Activated naive CD8-positive, alpha-beta T cell treated with anti-CD3 and anti-CD28 coated beads, Interleukin-2, amount 50 U/mL, for 16 hours (primary cell): ENCODE measurements around the gene RAB39B.
"Not testable (repeated sequence)": the region's sequence is repeated elsewhere in the genome, so short reads cannot be mapped to it uniquely, and the experiment has no call there.

Source experiments
- DNase-seq: peaks from one replicate; pipeline ENCODE4 v3.0.0-alpha.2; 2020; ENCODE audit warnings: low read depth, low spot score

The RAB39B gene

GRCh38 chrX:155263854-155264628 lies at the start of gene RAB39B:
Gene RAB39B (minus strand): TSS chrX:155264491. CDS start chrX:155264288, 203 bp downstream.
- peak; percentile 35 for DNase-seq

- DNase-seq, result no peak
These were observed 49.5 kb upstream of the RAB39B start for GRCh38 chrX:155313766-155314165.

DNA sequence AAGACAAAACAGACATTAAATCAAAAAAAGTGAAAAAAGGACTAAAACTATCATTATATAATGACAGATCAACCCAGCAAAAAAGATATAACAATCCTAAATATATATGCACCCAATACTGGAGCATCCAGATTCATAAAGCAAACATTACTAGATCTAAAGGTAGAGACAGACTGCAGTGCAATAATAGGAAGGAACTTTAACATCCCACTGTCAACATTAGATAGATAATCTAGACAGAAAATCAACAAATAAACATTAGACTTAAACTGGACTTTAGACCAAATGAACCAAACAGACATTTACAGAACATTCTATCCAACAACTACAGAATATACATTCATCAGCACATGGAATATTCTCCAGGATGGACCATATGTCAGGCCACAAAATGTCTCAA lies 29.5 kb upstream of the RAB39B start:
- no peak for DNase-seq

DNA sequence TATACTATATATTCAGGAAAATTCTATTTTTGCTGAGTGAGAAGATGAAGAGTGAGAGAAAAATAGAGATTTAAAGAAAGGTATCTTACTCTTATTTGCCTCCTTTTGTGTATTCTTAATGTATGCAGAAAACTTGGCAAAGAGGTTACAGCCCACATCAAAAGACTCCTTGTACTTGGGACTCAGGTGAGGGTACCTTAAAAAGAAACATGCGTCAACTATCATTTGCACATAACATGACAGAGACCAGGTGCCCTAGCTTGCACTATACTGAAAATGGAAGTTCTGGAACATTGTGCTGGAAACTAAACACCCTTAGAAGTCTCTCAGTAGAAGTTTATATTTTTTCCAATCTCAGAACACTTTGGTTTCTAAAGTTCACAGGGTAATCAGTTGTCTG lies 15.6 kb upstream of the RAB39B start:
- DNase-seq, result no peak

DNA sequence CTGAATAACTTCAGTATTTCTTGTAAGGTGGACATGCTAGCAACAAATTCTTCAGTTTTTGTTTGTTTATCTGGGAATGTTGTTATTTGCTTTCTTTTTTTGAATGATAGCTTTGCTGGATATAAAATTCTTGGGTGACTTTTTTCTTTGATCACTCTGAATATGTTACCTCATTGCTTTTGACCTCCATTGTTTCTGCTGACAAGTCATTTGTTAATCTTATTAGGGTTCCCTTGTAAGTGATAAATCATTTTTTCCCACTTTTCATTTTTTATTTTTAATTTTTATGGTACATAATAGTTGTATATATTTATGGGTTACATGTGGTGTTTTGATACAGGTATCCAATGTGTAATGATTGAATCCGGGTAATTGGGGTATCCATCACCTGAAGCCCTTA lies 6.7 kb upstream of the RAB39B start:
- DNase-seq, result no peak

DNA sequence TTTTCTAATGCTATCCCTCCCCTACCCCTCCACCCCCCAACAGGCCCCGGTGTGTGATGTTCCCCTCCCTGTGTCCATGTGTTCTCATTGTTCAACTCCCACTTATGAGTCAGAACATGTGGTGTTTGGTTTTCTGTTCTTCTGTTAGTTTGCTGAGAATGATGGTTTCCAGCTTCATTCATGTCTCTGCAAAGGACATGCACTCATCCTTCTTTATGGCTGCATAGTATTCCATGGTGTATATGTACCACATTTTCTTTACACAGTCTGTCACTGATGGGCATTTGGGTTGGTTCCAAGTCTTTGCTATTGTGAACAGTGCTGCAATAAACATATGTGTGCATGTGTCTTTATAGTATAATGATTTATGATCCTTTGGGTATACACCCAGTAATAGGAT lies 3.7 kb upstream of the RAB39B start:
- DNase-seq, result not testable (repeated sequence)

GRCh38 chrX:155266439-155266838 lies 2.1 kb upstream of the RAB39B start:
- no peak for DNase-seq

DNA sequence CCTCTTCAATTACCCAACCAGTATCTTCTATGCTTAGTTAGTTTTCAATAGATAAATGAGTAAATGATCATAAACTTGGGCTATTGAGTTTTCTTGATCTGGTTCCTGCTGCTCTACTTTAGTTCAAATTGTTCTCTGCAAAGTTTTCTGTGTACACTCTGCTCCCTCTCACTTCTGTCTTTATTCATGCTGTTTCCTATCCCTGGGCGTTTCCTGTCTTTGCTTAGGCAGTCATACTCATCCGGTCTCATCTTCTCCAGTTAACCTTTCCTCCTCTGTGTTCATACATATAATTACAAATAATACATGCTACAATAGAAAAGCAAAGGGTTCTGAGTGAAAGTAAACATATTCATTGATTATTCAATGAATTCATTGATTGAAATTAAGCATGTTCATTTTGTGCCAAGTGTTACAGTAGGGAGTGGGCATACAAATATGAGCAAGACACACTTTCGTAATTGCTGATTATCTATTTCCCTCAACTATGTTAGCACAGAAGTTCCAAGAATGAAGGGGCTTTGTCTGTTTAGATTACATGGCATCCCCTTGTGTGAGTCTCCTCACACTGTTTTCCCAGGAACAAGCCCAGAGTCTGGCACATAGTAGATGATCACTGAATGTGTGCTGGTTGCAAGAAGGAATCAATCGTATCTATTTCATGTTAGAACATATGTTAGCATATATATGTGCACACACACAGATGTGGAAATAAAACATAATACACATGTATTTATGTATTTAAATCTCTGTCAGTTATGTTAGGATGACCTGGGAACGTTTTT lies 1.1 kb downstream of the RAB39B start:
- no peak for DNase-seq

DNA sequence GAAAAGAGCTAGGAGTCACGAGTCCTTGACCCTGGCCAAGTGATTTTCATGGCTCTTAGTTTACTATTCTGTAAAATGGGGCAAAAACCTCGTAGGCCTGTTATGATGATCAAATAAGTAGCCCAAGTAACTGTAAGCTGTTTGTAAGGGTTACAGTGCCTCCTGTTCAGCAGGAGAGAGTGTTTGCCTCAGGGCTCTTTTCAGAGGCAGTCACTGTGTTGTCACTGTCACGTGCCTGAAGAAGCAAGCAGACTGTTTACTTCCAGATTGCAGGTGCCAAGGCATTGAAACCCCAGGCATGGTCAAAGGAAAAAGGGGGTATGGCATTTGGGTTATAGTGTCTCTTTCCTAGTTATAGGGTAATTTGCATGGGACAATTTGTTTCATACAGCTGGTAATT lies 4.5 kb downstream of the RAB39B start:
- no peak for DNase-seq

DNA sequence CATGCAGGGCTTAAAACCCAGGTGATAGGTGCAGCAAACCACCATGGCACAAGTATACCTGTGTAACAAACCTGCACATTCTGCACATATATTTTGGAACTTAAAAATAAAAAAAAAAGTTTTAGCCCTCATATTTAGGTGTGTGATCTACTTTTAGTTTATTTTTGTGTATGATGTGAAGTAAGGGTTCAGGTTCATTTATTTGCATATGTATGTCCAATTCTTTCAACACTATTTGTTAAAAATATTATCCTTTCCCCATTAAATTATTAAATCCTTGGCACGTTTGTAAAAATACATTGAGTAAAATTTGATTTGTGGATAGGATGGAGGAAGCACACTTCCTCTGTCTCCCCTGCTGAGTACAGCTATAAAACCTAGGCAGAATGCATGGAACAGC lies 12.9 kb downstream of the RAB39B start:
- no peak for DNase-seq

- no peak for DNase-seq
These were observed 16.8 kb downstream of the RAB39B start for GRCh38 chrX:155247497-155247896.

- no peak for DNase-seq
These were observed 17.5 kb downstream of the RAB39B start for GRCh38 chrX:155246748-155247147.

- no peak for DNase-seq
These were observed 22.0 kb downstream of the RAB39B start for GRCh38 chrX:155242300-155242699.

DNA sequence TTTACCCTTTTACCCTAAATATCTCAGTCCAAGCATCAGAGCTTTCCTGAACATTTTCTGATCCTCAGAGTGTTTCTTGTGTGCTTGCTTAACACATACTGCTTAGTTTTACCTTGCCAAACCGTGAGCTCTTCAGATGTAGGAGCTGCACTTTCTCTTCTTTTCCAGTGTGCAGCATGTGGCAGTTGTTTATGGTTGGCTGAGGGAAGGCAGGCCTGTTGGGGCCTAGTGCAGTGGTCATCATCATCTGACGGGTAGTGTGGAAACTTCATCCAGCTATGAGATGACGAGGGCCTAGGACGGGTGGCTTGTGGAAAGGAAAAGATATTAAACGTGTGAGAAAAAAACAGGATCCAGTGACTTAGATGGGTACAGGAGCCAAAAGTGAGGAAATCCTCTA lies 26.6 kb downstream of the RAB39B start:
- no peak for DNase-seq

- no peak for DNase-seq
These were observed 28.4 kb downstream of the RAB39B start for GRCh38 chrX:155235891-155236290.

GRCh38 chrX:155231163-155231562 lies 33.1 kb downstream of the RAB39B start:
- DNase-seq, result no peak

DNA sequence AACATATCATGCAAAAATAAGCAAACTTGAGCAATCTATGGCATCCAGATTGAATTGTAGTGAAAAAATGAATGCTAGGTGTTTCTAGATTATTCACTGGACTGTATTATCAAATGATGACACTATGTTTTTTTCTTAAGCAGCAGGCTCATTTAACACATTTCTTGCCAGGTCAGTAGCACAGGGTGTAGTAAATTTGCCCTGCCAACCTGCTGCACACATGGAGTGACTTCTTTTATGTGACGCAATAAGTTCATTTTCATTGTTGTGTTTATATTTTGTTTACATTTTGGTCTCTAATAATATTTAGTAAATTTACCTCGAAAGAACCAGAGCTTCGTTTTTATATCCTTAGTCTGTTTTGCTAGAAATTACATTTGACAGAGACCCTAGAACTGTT lies 38.5 kb downstream of the RAB39B start:
- no peak for DNase-seq

GRCh38 chrX:155223746-155224145 lies 40.5 kb downstream of the RAB39B start:
- not testable (repeated sequence) for DNase-seq

DNA sequence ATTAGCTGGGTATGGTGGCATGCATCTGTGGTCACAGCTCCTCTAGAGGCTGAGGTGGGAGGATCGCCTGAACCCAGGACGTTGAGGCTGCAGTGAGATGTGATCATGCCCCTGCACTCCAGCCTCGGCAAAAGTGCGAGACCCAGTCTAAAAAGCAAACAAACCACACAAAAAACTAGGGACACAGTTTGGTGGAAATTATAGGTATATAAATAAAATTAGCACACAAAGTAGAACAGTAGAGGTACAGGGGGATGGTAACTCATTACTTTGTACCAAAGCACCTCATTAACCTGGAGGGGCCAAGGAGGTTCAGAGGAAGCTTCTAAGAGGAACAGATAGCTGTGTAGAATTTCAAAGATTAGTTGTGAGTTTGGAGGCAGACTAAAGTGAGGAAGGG lies 42.9 kb downstream of the RAB39B start:
- no peak for DNase-seq

DNA sequence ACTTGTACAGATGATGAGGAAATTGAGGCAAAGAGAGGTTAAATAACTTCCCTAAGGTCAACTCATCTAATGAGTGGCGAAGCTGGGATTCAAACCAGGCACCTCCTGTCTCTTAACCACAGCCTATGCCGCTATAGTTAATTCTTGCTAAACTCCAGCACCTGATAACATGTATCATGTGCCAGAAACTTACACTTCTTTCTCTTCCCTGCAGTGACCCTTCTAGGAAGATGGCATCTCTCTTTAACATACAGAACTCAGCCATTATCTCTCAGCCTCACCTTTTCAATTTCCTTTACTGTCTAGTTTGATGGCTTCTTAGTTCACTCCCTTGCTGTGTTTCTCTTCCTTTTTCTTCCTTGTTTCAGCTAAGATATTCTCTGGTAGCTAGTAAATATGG lies 45.5 kb downstream of the RAB39B start:
- no peak for DNase-seq

DNA sequence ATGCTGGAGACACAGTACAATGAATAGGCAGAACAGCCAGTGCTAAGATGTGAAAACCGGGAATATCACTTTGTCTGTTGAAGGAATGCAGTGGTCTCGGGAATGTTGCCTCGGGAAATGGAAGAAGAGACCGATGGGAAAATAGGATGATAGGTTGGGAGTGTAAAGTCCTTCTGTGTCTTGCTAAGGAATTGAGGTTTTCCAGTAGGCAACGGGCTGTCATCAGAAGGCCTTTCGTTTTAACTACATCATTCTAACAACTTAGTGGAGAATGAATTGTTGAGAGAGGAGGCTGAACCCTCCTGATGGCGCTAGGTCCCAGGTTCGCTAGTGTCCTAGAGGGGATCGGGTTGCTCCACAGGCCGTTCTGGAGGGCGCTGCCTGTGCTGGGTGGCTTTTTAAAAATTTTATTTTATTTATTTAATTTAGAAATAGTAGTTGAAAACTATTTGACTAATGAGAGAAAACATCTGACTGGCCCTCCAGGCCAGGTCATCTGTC lies 47.3 kb downstream of the RAB39B start:
- no peak for DNase-seq

- DNase-seq, result peak; percentile 71
These were observed 47.9 kb downstream of the RAB39B start, which contains the start of gene VBP1 for GRCh38 chrX:155216179-155216939. Gene VBP1 (plus strand): TSS chrX:155216460. CDS start chrX:155216483, 23 bp downstream.
